ENCODE measurements around the gene DBN1.

Gene DBN1

DNA sequence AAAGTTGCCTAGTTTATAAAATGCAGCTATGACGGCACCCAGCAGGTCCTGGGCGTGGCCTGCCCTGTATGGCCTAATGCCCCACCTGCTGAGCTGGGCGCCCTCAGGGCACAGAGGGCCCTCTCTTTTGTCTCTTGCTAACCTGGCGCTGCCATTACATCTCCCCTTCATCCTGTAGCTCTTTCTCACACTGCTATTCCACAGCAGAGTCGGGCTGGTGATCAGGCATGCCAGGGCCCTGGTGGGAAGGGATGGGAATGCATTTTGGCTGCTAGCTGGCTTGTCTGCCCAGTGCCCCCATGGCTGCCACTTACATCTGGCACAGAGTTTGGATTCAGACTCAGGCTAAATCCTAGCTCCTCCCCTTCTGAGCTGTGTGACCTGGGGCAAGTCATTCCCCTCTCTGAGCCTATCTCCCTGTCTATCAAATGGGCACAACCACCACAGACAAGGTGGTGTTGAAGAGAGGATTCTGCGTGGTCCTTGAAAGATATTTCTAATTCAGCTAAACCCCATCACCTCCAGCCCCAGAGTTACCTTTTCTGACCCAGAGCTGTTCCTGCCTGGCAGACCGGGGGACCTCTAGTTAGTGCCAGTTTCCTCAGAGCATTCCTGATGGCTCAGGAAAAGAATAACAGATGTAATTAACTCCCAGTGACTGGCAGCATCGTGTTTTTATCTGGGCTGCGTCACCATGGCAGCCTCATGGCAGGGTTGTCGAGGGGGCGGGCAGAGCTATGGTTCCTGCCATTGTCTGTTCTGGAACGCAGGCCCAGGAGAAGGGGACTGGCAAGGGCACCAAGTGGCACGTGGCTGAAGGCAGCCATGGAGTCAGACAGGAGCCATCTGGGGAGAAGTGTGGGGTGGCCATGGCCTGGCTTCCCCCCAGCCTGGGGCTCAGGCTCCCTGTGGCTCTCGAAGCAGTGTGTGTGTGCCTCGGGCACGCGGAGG lies 20.5 kb downstream of the DBN1 start:
- H3K27ac Mint-ChIP-seq = peak overlapping the region; percentile 79
- H3K36me3 Mint-ChIP-seq (ENCODE audit: low read depth) = peaks cover 10% of the 10 kb centered on the region
- peak overlapping the region; percentile 80 for H3K4me3 Mint-ChIP-seq
- H3K27me3 Mint-ChIP-seq = no peaks in the 10 kb centered on the region
- peaks cover 39% of the 10 kb centered on the region for H3K4me1 Mint-ChIP-seq (ENCODE audit: low read depth)
- H3K9me3 Mint-ChIP-seq = no peaks in the 10 kb centered on the region
- peak; percentile 32 for DNase-seq

DNA sequence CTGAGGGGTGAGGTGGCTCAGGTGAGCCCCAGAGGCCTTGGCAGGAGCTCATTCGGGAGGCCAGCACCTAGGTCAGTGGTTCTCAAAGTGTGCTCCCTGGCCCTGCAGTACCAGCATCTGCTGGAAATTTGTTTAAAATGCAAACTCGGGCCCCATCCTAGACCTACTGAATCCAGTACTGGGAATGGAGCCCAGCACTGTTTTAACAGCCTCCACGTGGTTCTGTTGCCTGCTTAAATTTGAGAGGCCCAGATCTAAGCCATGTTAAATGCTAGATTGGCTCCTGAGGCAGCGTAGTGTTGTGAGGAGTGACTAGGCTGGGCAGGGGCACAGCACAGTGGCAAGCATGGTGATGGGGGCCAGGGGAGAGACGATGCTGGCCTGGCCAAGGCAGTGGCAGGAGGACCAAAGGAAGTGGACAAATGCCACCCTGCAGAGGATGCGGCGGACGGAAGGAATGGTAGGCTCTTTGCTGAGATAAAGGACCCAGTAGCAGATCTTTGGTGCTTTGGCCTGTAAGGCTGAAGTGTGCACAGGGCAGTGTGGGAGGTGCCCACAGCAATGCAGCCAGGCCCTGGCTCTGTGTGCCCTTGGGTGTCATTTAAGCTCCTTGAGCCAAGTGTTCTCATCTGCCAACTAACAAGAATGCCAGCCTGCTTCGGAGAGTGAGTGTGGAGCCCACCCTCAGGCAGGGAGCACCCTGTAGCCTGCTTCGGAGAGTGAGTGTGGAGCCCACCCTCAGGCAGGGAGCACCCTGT lies 22.6 kb downstream of the DBN1 start:
- Mint-ChIP-seq H3K27me3 (no peaks in the 10 kb centered on the region), H3K36me3 (ENCODE audit: low read depth) (no peaks in the 10 kb centered on the region), H3K4me1 (ENCODE audit: low read depth) (peaks cover 40% of the 10 kb centered on the region), H3K4me3 (no peak overlapping the region), H3K9me3 (no peaks in the 10 kb centered on the region), H3K27ac (peak overlapping the region; percentile 71)
- peak; percentile 34 for DNase-seq

DNA sequence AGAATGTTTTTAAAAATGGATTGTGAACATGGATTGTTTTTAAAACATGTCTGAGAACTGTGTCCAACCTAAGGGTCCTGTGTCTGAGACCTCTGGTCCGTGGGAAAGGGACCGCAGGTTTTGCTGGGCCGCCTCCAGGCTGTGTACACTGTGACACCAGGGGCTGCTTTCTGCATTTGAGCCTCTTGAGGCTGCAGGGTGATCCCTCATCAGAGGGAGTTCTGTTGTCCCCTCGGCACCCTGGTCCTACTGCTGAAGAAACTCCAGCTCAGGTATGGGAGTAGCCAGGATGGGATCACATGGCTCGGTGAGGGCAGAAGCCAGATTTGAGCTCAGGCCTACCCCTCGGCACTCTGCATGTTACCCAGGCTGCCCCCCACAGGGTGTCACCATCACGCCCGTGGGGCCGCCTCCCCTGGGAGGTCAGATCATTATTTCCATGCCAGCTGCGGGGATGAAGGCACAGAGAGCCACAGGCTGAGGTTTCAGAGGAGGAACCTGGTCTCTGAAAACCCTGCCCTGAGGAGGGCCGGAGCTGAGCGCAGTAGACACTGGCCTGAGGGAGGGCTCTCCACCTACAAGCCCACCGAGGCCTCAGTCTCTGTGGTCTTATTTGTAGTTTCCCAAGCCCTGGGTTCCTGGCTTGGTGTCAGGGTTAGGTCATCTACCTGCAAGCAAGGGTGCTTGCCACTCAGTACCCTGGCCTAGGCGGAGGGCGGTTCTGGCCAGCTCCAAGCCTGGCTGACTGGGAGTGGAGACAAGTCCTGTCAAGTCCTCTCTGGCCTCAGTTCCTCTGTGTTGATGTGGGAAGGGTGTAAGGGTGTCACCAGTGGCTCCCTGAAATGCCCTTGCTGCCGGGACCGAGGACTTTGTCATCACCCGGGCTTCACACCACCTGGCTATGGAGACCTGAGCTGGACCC lies 24.0 kb downstream of the DBN1 start:
- no peaks in the 10 kb centered on the region for H3K9me3 Mint-ChIP-seq
- peaks cover 55% of the 10 kb centered on the region for H3K4me1 Mint-ChIP-seq (ENCODE audit: low read depth)
- peak overlapping the region; percentile 71 for H3K27ac Mint-ChIP-seq
- peak; percentile 41 for DNase-seq
- no peaks in the 10 kb centered on the region for H3K27me3 Mint-ChIP-seq
- H3K4me3 Mint-ChIP-seq = no peak overlapping the region
- H3K36me3 Mint-ChIP-seq (ENCODE audit: low read depth) = no peaks in the 10 kb centered on the region

DNA sequence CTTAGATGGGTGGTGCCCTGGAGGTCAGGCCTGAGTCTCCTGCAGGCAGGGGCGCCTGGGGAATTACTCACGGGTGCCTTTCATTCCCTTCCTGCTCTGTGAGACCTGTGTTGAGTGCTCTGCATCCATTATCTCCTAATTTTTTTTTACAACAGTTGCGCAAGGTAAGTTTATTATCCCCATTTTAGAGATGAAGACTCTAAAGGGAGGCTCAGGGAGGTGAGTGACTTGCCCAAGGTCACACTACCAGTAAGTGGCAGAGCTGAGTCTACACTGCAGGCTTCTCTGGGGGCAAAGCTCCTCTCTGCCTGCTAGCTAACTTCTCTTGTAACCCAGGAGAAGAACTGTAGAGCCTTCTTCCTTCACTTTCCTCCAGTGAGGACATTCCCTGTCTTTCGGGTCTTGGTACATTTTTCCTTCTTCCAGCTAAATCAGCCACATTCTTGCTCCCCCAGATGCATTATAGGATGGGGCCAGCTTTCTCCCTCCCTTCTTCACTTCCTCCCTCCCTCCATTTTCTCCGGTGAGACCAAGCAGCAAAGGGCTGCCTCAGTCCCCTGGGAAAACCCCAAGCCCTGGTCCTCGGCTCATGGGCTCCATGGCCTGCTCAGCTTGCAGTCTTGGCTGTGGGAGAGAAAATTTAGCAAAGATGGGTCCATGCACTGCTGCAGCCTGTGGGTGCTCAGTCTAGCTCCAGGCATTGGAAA lies 25.0 kb downstream of the DBN1 start:
- Mint-ChIP-seq H3K27me3 (no peaks in the 10 kb centered on the region), H3K36me3 (ENCODE audit: low read depth) (peaks cover 8% of the 10 kb centered on the region), H3K9me3 (no peaks in the 10 kb centered on the region), H3K4me3 (peak overlapping the region; percentile 60), H3K27ac (peak overlapping the region; percentile 73), H3K4me1 (ENCODE audit: low read depth) (peaks cover 58% of the 10 kb centered on the region)
- peak; percentile 30 for DNase-seq

DNA sequence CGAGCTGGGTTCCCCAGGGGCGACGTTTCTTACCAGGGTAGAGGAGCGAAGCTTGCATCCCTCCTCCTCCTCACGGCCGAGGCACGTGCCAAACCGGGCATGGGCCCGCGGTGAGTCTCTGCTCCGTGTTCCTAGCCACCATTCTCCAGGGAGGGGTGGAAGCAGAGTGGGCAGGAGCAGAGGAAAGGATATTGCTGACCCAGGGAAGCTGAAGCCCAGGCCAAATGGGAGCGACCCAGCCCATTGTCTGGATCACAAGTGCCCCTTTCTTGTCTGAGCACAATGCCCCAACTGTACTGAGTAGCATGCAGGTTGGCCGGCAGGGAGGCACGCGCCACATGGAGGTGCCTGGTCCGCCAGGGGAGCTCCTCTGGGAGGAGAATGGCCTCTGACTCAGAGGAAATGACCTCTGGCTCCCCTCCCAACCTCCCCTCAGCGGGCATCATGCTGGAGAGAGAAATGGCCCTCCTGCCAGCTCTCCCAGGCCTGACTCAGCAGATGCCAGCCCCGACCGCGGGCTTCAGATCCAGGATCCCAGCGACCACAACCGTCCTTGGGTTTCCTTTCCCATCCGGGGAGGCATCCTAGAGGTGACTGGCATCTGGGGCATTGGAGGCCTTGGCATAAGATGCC lies 25.7 kb downstream of the DBN1 start:
- H3K27me3 Mint-ChIP-seq = no peaks in the 10 kb centered on the region
- peak; percentile 66 for DNase-seq
- H3K36me3 Mint-ChIP-seq (ENCODE audit: low read depth) = peaks cover 13% of the 10 kb centered on the region
- peak overlapping the region; percentile 60 for H3K4me3 Mint-ChIP-seq
- peak overlapping the region; percentile 73 for H3K27ac Mint-ChIP-seq
- peaks cover 57% of the 10 kb centered on the region for H3K4me1 Mint-ChIP-seq (ENCODE audit: low read depth)
- H3K9me3 Mint-ChIP-seq = no peaks in the 10 kb centered on the region

DNA sequence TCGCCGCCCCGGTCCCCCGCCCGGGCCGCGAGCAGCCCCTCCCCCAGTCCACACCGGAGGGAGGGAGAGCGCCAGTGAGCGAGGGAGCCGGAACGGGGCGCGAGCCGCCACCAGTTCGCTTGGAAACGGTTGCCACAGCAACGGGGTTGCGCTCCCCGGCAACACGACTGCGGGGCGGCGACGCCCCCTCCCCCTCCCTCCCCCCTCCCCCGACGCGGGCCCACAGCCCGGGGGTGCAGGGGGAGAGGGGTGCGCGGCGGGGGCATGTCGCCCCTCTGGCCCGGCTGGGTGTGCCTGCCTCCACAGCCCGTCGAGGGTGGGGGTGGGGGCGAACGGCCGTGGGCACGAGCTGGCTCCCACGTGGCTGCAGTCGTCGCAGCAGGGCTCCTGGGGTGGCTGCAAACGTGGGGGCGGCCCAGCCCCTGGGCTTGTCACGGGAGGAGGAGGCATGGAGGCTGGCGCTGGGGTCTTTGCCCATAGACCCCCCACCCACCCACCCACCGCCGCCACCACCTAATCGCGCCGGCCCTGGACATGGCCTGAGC lies 26.3 kb downstream of the DBN1 start:
- Mint-ChIP-seq H3K4me1 (ENCODE audit: low read depth) (peaks cover 61% of the 10 kb centered on the region), H3K36me3 (ENCODE audit: low read depth) (peaks cover 19% of the 10 kb centered on the region), H3K27me3 (no peaks in the 10 kb centered on the region), H3K9me3 (no peaks in the 10 kb centered on the region), H3K4me3 (peak overlapping the region; percentile 60), H3K27ac (peak overlapping the region; percentile 26)
- DNase-seq = peak; percentile 79

DNA sequence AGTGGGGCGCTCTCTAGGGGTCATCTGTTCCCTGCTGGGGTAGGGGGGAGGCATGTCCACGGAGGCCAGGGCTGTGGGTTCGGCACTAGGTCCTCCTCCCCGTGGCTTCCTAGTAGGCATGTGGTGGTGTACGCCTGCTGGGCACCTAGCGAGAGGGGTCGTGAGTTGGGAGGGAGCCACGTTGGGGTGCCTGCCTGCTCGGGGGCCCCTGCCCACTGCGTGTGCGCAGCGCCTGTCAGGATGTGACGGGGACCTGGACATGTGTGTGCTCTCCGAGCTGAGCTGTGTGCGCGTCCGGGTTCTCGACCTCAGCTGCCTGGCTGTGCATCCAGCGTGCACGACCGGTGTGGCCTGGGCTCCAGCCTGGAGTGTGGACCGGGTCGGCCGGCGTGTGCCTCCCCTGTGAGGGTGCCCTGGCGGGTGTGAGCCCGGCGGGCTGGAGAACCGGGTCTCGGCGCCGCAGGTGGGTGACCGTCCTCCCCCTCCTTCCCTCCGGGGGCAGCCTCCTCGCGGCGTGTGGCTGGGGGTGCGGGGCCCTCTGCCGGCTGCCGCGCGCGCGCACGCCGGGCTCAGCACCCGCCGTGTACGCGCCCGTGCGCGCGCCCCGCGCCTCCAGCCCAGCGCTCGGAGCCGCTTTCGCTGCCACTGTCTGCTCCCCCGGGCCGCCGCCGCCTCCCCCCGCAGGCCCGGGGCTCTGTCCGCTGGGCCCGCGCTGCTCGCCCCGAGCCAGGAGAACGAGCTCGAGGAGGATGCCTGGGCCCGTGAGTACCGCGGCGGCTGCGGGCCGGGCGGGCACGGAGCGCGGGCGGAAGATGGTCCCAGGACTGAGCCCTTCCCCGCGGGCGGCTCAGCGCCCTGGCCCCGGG lies 27.0 kb downstream of the DBN1 start, which contains the start of gene PRR7:
Gene PRR7 (plus strand): TSS at position 615 of the 866 bp plus-strand sequence. CDS start 8,254 bp downstream, outside the sequence.
- Mint-ChIP-seq H3K27me3 (no peaks in the 10 kb centered on the region), H3K9me3 (no peaks in the 10 kb centered on the region), H3K36me3 (ENCODE audit: low read depth) (peaks cover 26% of the 10 kb centered on the region), H3K4me1 (ENCODE audit: low read depth) (peaks cover 62% of the 10 kb centered on the region), H3K27ac (peak within 1 kb of the TSS; percentile 91), H3K4me3 (peak within 1 kb of the TSS; percentile 70)
- peak; percentile 86 for DNase-seq

DNA sequence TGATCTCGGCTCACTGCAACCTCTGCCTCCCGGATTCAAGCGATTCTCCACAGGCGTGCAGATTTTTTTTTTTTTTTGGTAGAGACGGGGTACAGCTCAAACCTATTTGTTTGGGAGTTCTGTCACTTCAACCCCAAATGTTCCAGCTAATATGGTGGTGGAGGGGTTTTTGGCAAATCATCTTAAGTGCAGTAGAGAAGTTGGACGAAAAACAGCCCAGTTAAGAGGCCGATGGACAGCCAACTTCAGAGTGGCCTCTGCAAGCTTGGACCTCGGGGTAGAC lies 27.6 kb downstream of the DBN1 start:
- Mint-ChIP-seq H3K27me3 (no peaks in the 10 kb centered on the region), H3K4me1 (ENCODE audit: low read depth) (peaks cover 64% of the 10 kb centered on the region)

DNA sequence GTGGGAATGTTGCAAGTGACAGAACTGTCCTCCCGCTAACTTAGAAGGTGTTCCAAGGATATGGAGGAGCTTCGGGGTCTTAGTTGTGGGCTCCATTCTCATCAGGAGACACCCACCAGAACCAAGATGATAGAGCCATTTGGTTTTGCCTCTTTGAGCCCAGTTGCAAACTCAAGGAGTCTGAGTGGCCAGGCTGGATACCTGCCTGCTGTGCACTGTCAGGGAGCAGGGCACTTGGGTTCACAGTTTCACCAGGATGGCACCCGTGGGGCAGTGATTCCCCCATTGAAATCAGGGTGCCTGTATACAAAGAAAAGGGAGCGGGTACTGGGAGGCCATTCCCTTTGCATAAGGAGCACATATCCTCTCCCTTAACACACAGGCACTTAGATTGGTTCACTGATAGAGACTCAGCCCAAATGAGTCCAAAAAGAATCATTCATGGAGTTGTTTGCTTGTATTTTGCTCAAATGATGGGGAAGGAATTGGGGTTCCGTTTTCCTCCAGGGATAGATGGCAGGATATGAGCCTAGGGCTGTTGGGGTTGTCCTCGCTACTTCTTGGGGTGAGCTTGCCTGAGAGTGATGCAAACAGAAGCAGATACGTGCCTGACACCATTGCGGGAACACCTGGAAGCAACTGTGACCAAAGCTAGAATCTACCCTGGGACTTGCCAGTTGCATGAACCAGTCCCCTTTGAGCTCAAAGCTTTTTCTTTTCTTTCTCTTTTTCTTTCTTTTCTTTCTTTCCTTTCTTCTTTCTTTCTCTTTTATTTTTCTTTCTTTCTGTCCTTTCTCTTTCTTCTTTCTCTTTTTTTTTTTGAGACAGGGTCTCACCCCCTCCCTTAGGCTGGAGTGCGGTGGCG lies 28.1 kb downstream of the DBN1 start:
- Mint-ChIP-seq H3K4me3 (peak overlapping the region; percentile 70), H3K4me1 (ENCODE audit: low read depth) (peaks cover 67% of the 10 kb centered on the region), H3K27me3 (no peaks in the 10 kb centered on the region), H3K27ac (peak overlapping the region; percentile 91), H3K36me3 (ENCODE audit: low read depth) (peaks cover 36% of the 10 kb centered on the region), H3K9me3 (no peaks in the 10 kb centered on the region)
- DNase-seq = peak; percentile 56

More for the DNA sequence above, 27.6 kb downstream of the DBN1 start:
- no peak for DNase-seq
- H3K27ac Mint-ChIP-seq = peak overlapping the region; percentile 91
- peaks cover 31% of the 10 kb centered on the region for H3K36me3 Mint-ChIP-seq (ENCODE audit: low read depth)
- no peaks in the 10 kb centered on the region for H3K9me3 Mint-ChIP-seq
- peak overlapping the region; percentile 70 for H3K4me3 Mint-ChIP-seq

DNA sequence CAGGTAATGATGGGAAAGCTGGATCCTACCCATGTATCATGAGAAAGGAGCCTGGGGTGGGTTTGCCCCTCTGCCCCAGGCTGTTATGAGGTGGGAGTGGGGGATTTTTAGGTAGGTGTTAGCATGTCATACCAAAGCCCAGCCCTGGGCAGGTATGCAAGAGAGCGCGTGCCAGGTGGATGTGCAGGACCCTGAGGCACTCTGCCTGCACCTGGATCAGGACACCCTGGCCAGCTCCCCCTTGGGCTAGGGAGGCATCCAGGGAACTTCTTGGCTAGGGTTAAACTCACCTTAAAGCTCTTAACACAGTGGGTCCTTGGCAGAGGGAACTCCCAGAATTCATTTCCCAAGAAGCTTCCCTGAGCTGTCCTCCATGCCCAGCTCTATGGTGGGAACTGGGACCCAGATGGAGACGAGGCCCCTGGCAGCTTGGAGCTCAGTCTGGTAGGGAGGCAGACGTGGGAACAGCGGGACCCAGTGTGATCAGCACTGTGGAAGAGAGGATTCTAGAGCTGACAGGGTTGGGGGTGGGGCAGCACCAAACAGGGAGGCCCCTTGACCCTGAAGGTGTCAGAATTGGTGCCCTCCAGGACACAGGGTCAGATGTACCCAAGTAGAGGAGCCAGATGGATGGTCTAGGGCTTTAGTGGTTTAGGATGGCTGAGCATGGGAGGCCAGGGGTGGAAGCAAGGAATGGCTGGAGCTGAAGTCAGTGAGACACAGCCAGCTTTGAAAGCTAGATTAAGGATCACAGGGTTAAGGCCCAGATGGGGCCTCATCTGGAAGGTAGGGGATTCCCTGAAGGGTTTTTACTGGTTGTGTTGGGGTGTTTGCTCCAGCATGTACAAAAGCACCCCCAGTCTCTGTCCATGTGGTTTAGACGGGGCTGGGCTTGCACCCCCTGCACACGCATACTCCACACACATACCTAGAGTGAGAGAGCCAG lies 29.1 kb downstream of the DBN1 start:
- Mint-ChIP-seq H3K4me1 (ENCODE audit: low read depth) (peaks cover 76% of the 10 kb centered on the region), H3K9me3 (no peaks in the 10 kb centered on the region), H3K36me3 (ENCODE audit: low read depth) (peaks cover 45% of the 10 kb centered on the region), H3K27me3 (no peaks in the 10 kb centered on the region), H3K27ac (peak overlapping the region; percentile 91), H3K4me3 (peak overlapping the region; percentile 23)
- DNase-seq = peak; percentile 56
